ENCODE data around the gene CNGB1.
A peak's percentile ranks its signal among the peaks of the same experiment; 100 is the strongest.

CNGB1 gene

GRCh38 chr16:57972306-57972705 is 1.4 kb upstream of the CNGB1 start:
- H3K4me1 Mint-ChIP-seq (ENCODE audit: low read depth): no peaks in the 10 kb centered on the region
- H3K27me3 Mint-ChIP-seq (ENCODE audit: low read depth): peaks cover 11% of the 10 kb centered on the region
- no peak overlapping the region for H3K27ac Mint-ChIP-seq
- H3K4me3 Mint-ChIP-seq: no peak overlapping the region
- H3K9me3 Mint-ChIP-seq: no peaks in the 10 kb centered on the region
- no peaks in the 10 kb centered on the region for H3K36me3 Mint-ChIP-seq (ENCODE audit: low read depth)

GRCh38 chr16:57971848-57972247 is 920 bp upstream of the CNGB1 start:
- H3K27ac Mint-ChIP-seq: peak overlapping the region; percentile 2
- H3K36me3 Mint-ChIP-seq (ENCODE audit: low read depth): no peaks in the 10 kb centered on the region
- H3K4me3 Mint-ChIP-seq: no peak overlapping the region
- no peaks in the 10 kb centered on the region for H3K9me3 Mint-ChIP-seq
- H3K4me1 Mint-ChIP-seq (ENCODE audit: low read depth): no peaks in the 10 kb centered on the region
- peaks cover 11% of the 10 kb centered on the region for H3K27me3 Mint-ChIP-seq (ENCODE audit: low read depth)

GRCh38 chr16:57970319-57970718 is 609 bp downstream of the CNGB1 start:
- H3K27me3 Mint-ChIP-seq (ENCODE audit: low read depth): peaks cover 11% of the 10 kb centered on the region
- no peaks in the 10 kb centered on the region for H3K4me1 Mint-ChIP-seq (ENCODE audit: low read depth)
- H3K4me3 Mint-ChIP-seq: no peak overlapping the region
- H3K9me3 Mint-ChIP-seq: no peaks in the 10 kb centered on the region
- H3K27ac Mint-ChIP-seq: no peak overlapping the region
- no peaks in the 10 kb centered on the region for H3K36me3 Mint-ChIP-seq (ENCODE audit: low read depth)

- H3K9me3 Mint-ChIP-seq: no peaks in the 10 kb centered on the region
- no peak overlapping the region for H3K27ac Mint-ChIP-seq
- no peak overlapping the region for H3K4me3 Mint-ChIP-seq
- no peaks in the 10 kb centered on the region for H3K4me1 Mint-ChIP-seq (ENCODE audit: low read depth)
- H3K36me3 Mint-ChIP-seq (ENCODE audit: low read depth): no peaks in the 10 kb centered on the region
- peaks cover 11% of the 10 kb centered on the region for H3K27me3 Mint-ChIP-seq (ENCODE audit: low read depth)
Observed at GRCh38 chr16:57969451-57970123, 1.3 kb downstream of the CNGB1 start.

GRCh38 chr16:57967916-57968315 is 3.0 kb downstream of the CNGB1 start:
- Mint-ChIP-seq H3K4me3 (no peak overlapping the region), H3K36me3 (ENCODE audit: low read depth) (no peaks in the 10 kb centered on the region), H3K9me3 (no peaks in the 10 kb centered on the region), H3K4me1 (ENCODE audit: low read depth) (no peaks in the 10 kb centered on the region), H3K27me3 (ENCODE audit: low read depth) (peaks cover 7% of the 10 kb centered on the region), H3K27ac (no peak overlapping the region)

- Mint-ChIP-seq H3K36me3 (ENCODE audit: low read depth) (no peaks in the 10 kb centered on the region), H3K27me3 (ENCODE audit: low read depth) (no peaks in the 10 kb centered on the region), H3K4me3 (no peak overlapping the region), H3K9me3 (no peaks in the 10 kb centered on the region), H3K27ac (no peak overlapping the region), H3K4me1 (ENCODE audit: low read depth) (no peaks in the 10 kb centered on the region)
Observed at GRCh38 chr16:57966986-57967385, 3.9 kb downstream of the CNGB1 start.

GRCh38 chr16:57966204-57966771 is 4.6 kb downstream of the CNGB1 start:
- no peaks in the 10 kb centered on the region for H3K27me3 Mint-ChIP-seq (ENCODE audit: low read depth)
- no peak overlapping the region for H3K4me3 Mint-ChIP-seq
- no peak overlapping the region for H3K27ac Mint-ChIP-seq
- H3K9me3 Mint-ChIP-seq: no peaks in the 10 kb centered on the region
- no peaks in the 10 kb centered on the region for H3K36me3 Mint-ChIP-seq (ENCODE audit: low read depth)
- no peaks in the 10 kb centered on the region for H3K4me1 Mint-ChIP-seq (ENCODE audit: low read depth)

GRCh38 chr16:57964157-57964700 is 6.7 kb downstream of the CNGB1 start:
- Mint-ChIP-seq H3K27ac (no peak overlapping the region), H3K36me3 (ENCODE audit: low read depth) (no peaks in the 10 kb centered on the region), H3K4me1 (ENCODE audit: low read depth) (no peaks in the 10 kb centered on the region)

GRCh38 chr16:57962756-57963155 is 8.2 kb downstream of the CNGB1 start:
- H3K4me1 Mint-ChIP-seq (ENCODE audit: low read depth): no peaks in the 10 kb centered on the region
- no peak overlapping the region for H3K4me3 Mint-ChIP-seq
- no peaks in the 10 kb centered on the region for H3K9me3 Mint-ChIP-seq
- H3K36me3 Mint-ChIP-seq (ENCODE audit: low read depth): no peaks in the 10 kb centered on the region
- no peak overlapping the region for H3K27ac Mint-ChIP-seq
- H3K27me3 Mint-ChIP-seq (ENCODE audit: low read depth): no peaks in the 10 kb centered on the region

More at GRCh38 chr16:57964157-57964700, 6.7 kb downstream of the CNGB1 start:
- Mint-ChIP-seq H3K27me3 (ENCODE audit: low read depth) (no peaks in the 10 kb centered on the region), H3K4me3 (no peak overlapping the region), H3K9me3 (no peaks in the 10 kb centered on the region)

GRCh38 chr16:57962046-57962445 is 8.9 kb downstream of the CNGB1 start:
- Mint-ChIP-seq H3K27ac (no peak overlapping the region), H3K4me3 (no peak overlapping the region), H3K4me1 (ENCODE audit: low read depth) (no peaks in the 10 kb centered on the region), H3K27me3 (ENCODE audit: low read depth) (no peaks in the 10 kb centered on the region), H3K36me3 (ENCODE audit: low read depth) (no peaks in the 10 kb centered on the region), H3K9me3 (no peaks in the 10 kb centered on the region)

GRCh38 chr16:57961538-57961937 is 9.4 kb downstream of the CNGB1 start:
- no peak overlapping the region for H3K4me3 Mint-ChIP-seq
- H3K27ac Mint-ChIP-seq: no peak overlapping the region
- no peaks in the 10 kb centered on the region for H3K4me1 Mint-ChIP-seq (ENCODE audit: low read depth)
- H3K27me3 Mint-ChIP-seq (ENCODE audit: low read depth): no peaks in the 10 kb centered on the region
- H3K36me3 Mint-ChIP-seq (ENCODE audit: low read depth): no peaks in the 10 kb centered on the region
- H3K9me3 Mint-ChIP-seq: no peaks in the 10 kb centered on the region

- H3K36me3 Mint-ChIP-seq (ENCODE audit: low read depth): no peaks in the 10 kb centered on the region
- no peaks in the 10 kb centered on the region for H3K4me1 Mint-ChIP-seq (ENCODE audit: low read depth)
- no peak overlapping the region for H3K27ac Mint-ChIP-seq
- H3K4me3 Mint-ChIP-seq: no peak overlapping the region
- H3K9me3 Mint-ChIP-seq: no peaks in the 10 kb centered on the region
- H3K27me3 Mint-ChIP-seq (ENCODE audit: low read depth): no peaks in the 10 kb centered on the region
Observed at GRCh38 chr16:57960826-57961472, 10.0 kb downstream of the CNGB1 start.

GRCh38 chr16:57960310-57960709 is 10.6 kb downstream of the CNGB1 start:
- Mint-ChIP-seq H3K27me3 (ENCODE audit: low read depth) (no peaks in the 10 kb centered on the region), H3K9me3 (no peaks in the 10 kb centered on the region), H3K36me3 (ENCODE audit: low read depth) (no peaks in the 10 kb centered on the region), H3K4me3 (no peak overlapping the region), H3K4me1 (ENCODE audit: low read depth) (no peaks in the 10 kb centered on the region), H3K27ac (no peak overlapping the region)

- Mint-ChIP-seq H3K27ac (no peak overlapping the region), H3K36me3 (ENCODE audit: low read depth) (no peaks in the 10 kb centered on the region), H3K4me1 (ENCODE audit: low read depth) (no peaks in the 10 kb centered on the region), H3K9me3 (no peaks in the 10 kb centered on the region), H3K27me3 (ENCODE audit: low read depth) (no peaks in the 10 kb centered on the region), H3K4me3 (no peak overlapping the region)
Observed at GRCh38 chr16:57959804-57960203, 11.1 kb downstream of the CNGB1 start.

GRCh38 chr16:57959121-57959520 is 11.8 kb downstream of the CNGB1 start:
- H3K27me3 Mint-ChIP-seq (ENCODE audit: low read depth): no peaks in the 10 kb centered on the region
- no peaks in the 10 kb centered on the region for H3K4me1 Mint-ChIP-seq (ENCODE audit: low read depth)
- H3K27ac Mint-ChIP-seq: no peak overlapping the region
- H3K9me3 Mint-ChIP-seq: no peaks in the 10 kb centered on the region
- no peak overlapping the region for H3K4me3 Mint-ChIP-seq
- no peaks in the 10 kb centered on the region for H3K36me3 Mint-ChIP-seq (ENCODE audit: low read depth)
